HG03378 (cell line): ENCODE data around the gene MIAT.
A peak's percentile ranks its signal among the peaks of the same experiment; 100 is the strongest.

Experiments
- ATAC-seq: cut with Tn5 transposase; IDR thresholded peaks from one replicate; pipeline ENCODE4 v1.9.1; 2021; ENCODE audit warnings: mild to moderate bottlenecking, moderate library complexity; ENCODE audit not compliant: unreplicated experiment

MIAT gene

GRCh38 chr22:26665813-26666231 lies 8.4 kb downstream of the MIAT start:
- peak; percentile 8 for ATAC-seq

DNA sequence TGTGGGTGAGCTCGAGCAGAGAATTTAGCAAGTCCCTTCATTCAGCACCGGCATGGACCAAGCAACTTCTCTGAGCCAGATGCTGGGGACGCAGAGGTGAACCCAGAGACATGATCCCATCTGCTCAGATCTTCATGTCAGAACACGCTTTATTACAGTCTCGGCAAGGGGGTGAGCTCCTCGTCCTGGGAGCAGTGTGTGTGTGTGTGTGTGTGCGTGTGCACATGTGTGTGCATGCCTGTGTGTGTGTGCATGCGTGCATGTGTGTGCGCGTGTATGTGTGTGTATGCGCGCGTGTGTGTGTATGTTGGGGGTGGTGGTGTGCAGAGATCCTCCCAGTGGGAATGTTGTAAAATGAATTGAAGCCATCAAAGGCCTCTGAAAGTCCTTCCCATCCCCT lies 9.8 kb downstream of the MIAT start:
- ATAC-seq: no peak

DNA sequence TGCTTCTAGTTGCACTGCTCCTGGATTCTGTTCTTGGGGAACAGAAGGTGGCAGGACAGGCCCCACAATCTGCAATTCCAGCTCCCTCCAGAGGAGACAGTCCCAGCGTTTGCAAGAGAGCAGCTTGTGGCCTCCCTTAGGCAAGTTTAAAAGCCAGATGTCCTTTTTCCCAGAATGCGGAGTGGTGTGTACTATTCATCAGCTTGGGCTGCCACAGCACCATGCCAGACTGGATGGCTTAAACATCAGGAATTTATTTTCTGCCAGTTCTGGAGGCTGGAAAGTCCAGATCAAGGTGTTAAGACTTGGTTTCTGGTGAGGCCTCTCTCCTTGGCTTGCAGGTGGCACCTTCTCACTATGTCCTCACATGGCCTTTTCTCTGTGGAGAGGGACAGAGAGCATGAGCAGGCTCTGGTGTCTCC lies 11.7 kb downstream of the MIAT start:
- ATAC-seq: no peak

- no peak for ATAC-seq
These were observed 13.1 kb downstream of the MIAT start for GRCh38 chr22:26670459-26670858.

- peak; percentile 34 for ATAC-seq
These were observed 14.1 kb downstream of the MIAT start for GRCh38 chr22:26671317-26672059.

- ATAC-seq: peak; percentile 12
These were observed 14.7 kb downstream of the MIAT start for GRCh38 chr22:26672060-26672471.

GRCh38 chr22:26672590-26673468 lies 15.4 kb downstream of the MIAT start:
- peak; percentile 53 for ATAC-seq

- ATAC-seq: no peak
These were observed 16.1 kb downstream of the MIAT start for GRCh38 chr22:26673486-26673885.

- no peak for ATAC-seq
These were observed 17.1 kb downstream of the MIAT start for GRCh38 chr22:26674211-26675190.

DNA sequence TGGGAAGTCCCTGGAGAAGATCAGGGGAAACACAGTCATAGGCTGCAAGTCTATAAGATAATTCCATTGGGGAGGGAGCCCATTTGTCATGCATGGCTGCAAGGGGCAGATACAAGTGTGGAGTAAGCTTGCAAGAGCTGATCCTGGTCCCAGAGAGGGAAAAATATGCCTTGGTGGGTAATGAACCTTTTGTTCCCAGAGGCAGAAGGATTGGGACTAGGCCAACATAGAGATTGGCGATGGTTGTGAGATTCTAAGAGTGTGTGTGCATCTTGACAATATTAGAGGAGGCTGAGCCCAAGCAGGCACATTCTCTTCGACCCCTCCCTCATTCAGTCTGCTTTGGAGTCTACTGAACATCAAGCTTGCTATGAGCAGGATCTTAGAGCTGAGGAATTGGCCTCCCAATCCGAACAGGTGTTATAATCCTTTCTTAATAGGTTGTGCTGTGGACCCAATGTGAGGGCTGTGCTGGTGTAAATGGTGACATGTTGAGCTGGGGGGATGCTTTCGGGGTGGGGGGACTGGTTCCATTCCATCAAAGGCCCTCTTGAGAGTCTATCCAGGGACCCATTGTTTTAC lies 18.4 kb downstream of the MIAT start:
- no peak for ATAC-seq

GRCh38 chr22:26677217-26677616 lies 19.8 kb downstream of the MIAT start:
- no peak for ATAC-seq

DNA sequence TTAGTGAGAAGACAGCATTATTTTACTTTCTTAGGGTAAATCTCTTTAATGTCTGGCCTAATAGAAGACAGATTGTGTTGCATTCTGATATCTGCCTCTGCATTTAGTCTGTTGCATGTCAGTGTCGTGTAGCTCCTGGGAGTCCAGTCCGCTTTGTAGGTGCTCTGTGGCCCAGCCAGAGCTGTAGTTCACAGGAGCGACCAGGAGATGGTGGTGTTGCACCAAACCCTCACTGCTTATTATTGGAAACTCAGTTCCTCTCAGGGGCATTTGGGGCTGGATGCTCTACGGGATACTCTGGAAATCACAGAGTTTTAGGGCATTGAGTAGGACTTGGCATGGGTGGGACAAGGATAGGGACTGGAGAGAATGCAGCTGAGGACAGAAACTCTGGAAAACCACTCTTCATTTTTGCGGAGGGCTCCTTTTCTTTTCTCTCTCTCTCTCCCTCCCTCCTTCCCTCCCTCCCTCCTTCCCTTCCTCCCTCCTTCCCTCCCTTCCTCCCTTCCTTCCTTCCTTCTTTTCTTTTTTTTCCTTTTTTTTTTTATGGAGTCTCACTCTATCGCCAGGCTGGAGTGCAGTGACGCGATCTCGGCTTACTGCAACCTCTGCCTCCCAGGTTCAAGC lies 21.7 kb downstream of the MIAT start:
- no peak for ATAC-seq

DNA sequence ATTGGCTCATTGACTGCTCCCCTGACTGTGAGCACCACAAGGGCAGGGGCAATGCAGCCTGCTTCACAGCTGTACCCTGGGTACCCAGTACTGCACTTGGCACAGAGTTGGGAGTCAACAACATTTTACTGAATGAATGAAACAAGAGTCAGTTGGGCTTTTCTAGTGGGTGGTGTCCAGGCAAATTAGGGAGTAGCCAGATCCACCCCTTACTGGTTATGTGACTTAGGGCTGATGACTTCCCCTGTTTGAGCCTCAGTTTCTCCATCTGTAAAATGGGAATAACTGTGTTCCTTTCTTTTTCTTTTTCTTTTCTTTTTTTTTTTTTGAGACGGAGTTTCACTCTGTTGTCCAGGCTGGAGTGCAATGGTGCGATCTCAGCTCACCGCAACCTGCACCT lies 23.1 kb downstream of the MIAT start:
- no peak for ATAC-seq

DNA sequence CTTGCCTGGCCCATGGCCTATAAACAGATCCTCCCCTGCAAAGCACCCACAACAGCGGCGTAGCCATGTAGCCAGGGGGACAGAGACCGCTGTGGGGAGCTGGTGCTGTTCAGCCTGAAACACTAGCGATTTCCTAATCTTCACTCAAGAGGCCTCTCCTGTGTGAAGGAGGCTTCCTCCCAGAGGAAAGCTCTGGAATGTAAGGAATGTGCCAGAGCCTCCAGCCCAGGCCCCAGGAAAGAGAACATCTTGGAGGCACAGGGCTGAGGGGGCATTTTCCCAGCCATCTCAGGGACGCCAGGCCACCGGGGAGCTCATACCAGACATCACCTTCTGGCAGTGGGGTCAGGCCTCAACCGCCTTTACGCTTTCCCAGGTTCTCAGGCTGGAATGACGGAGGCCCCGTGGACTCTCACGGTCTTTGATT lies 24.0 kb downstream of the MIAT start:
- no peak for ATAC-seq

DNA sequence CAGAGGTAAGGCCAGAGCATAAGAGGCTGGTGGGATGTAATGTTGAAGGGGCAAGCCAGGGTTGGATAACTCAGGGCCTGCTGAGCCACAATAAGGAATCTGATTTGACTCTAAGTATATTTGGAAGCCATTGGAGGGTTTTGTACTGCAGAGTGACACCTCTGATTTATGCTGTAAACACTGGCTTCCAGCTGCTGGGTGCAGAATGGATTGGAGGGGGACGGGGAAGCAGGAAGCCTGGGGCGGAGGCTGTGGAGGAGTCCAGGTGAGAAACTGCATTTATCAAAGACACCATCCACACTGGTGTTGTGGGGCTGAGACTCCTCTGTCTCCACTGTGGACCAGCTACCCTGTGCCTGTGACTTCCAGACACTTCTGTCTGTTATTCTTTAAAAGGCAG lies 26.8 kb downstream of the MIAT start:
- ATAC-seq: no peak

DNA sequence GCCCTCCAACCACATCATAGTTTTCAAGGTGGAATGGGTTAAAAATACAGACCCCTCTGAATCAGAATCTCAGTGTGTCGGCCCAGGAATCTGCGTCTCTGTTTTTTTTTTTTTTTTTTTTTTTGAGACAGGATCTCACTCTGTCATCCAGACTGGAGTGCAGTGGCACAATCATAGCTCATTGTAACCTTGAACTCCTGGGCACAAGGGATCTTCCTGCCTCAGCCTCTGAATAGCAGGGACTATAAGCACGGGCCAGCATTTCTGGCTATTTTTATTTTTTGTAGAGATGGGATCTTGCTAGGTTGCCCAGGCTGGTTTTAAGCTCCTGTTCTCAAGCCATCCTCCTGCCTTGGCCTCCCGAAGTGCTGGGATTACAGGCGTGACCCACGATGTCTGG lies 28.2 kb downstream of the MIAT start:
- no peak for ATAC-seq

GRCh38 chr22:26687439-26687838 lies 30.1 kb downstream of the MIAT start:
- ATAC-seq: no peak

GRCh38 chr22:26689513-26690301 lies 32.3 kb downstream of the MIAT start:
- ATAC-seq: no peak

GRCh38 chr22:26690654-26691376 lies 33.4 kb downstream of the MIAT start:
- ATAC-seq: no peak
